ENCODE data around the gene PTF1A.
A peak's percentile ranks its signal among the peaks of the same experiment; 100 is the strongest.

PTF1A gene

DNA sequence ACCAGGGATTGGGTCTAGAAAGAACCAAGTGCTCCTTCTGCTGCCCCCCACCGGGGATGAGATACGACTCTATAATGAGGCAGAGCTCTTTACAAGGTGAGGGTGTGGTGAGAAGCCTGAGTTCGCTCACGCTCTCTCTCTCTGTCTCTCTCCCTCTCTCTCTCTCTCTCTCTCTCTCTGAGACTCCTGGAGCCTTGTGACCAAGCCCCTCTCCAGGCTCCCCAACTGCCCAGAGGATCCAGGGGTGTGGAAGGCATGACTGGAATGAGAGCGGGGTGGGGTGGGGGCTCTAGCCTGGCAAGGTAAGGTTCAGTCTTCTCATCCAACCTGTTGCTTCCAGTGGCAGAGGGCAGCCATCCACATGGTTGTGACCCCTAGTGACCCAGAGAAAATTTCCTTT is 3.1 kb upstream of the PTF1A start:
- no peak for DNase-seq

DNA sequence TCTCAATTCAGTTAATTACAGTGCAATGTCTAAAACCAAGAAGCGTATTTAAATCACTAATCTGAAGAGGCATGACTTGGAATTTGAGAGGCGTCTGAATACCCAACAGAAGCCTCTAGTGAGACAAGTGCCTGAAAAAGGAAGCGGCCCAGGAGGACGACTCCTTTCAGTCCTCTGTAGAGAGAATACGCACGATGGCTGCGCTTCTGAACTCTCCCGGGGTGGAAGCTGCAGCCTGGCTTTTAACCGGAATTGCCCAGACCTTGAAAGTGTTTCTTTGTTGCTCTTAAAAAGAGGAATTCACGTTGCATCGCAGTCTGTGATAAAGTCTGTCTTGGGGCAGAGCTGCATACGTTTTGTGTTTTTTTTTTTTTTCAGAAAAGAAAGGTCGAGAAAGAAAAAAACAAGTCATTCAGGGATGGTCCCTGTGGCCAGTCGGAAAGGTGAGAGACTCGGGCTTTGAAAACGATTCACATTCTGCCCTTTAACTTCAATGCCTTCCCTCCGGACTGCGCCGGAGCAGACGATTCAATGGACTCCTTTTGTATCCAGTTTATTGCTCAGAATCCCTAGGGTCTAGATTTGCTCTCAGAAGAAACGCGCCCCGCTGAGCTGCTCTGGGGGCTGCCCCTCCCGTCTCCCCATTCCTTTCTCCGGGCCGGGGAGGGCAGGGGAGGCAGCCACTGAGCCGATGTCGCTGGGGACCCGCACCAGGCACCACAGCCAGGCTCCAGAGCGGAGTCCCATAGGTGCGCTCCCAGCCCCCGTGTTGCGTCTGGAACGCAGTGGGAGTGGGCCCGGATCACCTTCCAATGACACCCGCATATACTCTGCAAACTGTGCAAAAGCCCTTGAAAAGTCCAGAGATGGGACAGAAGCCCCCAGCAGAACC is 994 bp upstream of the PTF1A start:
- DNase-seq, result no peak

DNA sequence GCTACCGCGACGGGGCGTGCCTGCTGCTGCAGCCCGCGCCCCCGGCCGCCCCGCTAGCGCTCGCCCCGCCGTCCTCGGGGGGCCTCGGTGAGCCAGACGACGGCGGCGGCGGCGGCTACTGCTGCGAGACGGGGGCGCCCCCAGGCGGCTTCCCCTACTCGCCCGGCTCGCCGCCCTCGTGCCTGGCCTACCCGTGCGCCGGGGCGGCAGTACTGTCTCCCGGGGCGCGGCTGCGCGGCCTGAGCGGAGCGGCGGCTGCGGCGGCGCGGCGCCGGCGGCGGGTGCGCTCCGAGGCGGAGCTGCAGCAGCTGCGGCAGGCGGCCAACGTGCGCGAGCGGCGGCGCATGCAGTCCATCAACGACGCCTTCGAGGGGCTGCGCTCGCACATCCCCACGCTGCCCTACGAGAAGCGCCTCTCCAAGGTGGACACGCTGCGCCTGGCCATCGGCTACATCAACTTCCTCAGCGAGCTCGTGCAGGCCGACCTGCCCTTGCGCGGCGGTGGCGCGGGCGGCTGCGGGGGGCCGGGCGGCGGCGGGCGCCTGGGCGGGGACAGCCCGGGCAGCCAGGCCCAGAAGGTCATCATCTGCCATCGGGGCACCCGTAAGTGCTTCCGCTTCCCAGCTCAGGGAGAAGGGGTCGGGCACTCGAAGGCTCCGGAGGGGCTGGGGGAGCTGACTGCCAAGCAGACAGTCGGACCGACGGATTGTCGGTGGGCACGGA is 761 bp downstream of the PTF1A start:
- no peak for DNase-seq

DNA sequence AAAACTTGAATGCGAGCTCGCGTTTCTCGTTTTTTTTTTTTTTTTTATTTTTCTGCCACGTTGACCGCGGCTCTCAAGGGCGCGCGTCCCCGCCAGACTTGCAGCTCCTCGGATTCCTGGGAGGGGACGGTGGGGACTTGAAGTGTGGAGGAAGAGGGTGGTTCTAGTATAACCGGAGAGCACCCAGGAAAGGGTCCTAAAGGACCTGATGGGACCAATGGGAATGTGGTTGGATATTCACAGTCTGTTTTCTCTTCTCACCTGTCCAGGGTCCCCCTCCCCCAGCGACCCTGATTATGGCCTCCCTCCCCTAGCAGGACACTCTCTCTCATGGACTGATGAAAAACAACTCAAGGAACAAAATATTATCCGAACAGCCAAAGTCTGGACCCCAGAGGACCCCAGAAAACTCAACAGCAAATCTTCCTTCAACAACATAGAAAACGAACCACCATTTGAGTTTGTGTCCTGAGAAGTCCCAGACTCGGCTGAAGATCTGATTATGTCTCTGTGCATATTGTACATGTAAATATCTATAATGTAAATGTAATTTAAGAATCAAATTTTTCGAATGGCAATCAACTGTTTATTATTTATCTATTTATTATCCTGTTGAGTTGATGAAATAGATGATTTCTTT is 1.4 kb downstream of the PTF1A start:
- no peak for DNase-seq

DNA sequence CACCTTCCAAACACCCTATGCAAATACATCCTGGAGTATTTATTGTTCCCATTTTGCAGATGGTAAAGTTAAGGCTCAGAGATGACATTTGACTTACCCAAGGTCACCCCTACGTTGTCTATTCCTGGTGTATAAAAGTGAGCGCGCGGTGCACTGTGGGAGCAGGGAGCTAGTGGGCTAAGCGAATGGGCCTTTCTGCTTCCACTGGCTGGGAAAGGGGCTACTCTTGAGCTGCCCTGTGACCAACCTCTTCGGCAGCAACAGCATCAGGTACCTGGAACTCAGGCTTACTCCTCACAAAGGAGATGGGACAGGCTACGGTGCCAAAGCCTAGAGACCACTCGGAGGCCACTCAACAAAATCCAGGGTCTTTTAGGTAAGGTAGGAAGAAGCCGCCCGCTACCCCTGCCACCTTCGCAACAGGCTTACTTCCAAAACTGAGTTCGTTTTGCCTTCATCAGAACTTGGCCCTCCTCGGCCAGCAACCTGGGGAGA is 2.4 kb downstream of the PTF1A start:
- no peak for DNase-seq

DNA sequence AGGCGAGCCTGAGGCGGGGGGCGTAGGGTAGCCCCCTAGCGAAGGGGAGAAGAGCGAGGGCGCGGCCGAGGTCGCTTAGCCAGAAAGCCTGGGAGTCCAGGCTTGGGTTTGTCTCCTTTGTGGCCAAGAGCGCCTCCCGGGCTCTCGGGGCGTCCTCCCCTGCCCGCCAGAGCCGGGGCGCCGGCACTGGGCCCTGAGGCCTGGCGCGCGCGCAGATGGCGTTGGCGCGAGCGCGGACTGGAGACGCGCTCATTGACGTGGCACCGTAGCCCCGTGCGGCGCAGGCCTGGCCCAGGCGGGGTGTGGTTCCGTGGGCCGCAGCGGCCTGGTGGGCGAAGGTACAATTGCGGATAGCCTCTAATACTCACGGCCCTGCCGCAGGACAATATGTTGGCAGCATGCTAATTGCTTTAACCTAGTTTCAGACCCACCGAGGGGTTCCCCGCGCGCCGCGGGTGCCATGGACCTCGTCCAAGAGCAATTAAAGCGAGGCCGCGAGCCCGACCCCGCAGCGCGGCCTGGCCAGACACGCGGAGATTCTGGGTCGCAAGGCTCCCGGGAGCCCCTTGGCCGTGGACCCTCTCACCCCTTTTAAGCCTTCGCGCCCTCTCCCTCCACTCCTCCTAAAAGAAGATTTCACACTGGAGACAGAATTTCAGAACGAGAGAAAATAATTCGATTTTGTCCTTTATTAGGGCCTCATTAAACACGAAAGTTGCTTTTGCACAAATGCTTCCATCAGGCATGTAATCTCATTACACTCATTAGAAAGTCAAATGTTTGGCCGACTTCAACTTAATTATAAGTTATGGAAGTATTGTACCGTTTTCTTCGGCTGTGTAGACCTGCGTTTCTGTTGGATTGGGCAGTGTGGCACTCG is 3.1 kb downstream of the PTF1A start:
- no peak for DNase-seq

DNA sequence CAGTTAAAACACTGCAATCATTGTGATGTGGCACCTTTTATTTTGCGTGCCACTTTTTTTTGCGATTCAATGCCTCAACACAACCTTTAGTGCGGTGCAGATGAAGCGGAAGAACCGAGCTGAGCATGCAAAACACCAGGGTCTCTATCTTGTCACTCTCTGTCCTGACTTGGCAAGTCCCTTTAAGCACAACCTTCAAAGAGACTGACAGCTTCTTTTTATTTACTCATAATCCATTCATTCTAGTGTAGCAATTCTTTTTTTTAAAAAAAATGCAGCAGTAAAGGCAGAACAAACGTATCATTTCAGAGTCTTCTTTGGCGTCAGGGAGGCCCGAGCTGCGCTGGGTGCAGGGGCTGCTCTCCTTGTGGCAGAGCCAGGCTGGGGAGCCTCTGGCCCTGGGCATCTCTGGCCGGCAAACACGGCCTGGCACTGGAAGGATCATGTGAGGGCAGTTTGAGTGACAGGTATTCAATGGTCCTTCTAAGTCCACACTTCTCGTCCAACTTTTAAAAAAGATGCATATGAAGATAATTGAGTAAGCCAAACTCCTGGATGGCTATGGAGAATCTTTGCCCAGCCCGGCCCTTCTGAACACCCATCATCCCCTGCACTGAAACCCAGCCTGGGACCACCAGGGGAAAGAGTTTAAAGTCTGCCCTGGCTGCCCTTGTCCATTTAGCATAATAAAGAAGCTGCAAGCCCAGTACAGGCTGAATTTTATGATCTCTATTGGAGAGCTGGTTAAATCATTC is 3.9 kb downstream of the PTF1A start:
- no peak for DNase-seq

DNA sequence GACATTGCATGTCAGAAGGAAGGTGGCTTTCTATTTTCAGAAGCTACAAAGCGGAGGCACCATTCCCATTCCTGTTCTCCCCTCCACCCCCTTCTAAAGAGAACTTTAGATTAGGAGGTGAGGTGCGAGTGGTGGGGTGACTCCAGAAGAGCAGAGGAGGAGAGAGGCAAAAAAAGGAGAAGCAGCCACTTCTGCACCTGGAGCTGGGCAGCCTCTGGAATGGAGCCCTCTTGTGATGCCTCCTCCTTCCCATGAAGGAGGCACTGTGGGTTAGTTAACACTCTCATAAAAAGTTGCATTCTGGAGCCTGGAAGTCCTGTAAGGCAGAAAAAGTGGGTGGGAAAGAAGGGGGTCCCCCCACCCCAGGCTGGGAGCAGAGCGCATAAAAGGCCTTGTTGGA is 4.8 kb downstream of the PTF1A start:
- no peak for DNase-seq

DNA sequence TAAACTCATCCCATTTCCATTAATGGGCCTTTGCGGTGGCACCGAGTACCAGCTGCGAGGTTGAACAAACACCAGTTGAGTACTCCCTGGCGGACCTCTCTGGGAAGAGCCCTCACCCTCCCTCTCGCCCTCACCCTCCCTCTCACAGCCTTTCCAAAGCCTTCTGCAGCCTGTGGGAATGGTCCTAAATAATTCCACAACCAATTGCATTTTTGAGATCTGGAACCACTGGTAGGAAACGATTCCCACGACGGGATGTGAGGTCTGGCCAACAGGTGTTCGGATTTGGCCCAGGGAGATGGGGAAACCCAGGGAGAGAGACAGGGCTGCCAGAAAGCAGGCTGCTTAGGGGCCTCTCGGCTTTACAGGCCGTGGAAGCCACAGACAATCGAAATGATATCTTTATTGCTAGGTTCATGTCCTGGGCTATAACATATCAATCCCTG is 5.3 kb downstream of the PTF1A start:
- peak; percentile 55 to 79 for DNase-seq

DNA sequence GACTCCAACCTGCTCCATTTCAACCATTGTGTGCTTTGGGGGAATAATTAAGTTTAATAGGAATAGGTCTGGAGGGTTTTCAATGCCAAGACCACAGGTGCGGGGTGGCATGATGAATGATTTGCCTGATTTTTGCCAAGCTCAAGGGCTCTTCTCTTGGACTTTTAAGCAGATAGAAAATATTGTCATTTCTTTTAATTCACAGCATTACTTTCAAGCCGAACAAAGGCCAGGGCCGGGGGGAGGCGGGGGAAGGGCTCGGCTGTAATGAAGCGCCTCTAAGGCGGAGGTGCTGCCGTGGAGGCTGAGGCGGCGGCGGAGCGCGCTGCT is 6.5 kb downstream of the PTF1A start:
- no peak for DNase-seq

DNA sequence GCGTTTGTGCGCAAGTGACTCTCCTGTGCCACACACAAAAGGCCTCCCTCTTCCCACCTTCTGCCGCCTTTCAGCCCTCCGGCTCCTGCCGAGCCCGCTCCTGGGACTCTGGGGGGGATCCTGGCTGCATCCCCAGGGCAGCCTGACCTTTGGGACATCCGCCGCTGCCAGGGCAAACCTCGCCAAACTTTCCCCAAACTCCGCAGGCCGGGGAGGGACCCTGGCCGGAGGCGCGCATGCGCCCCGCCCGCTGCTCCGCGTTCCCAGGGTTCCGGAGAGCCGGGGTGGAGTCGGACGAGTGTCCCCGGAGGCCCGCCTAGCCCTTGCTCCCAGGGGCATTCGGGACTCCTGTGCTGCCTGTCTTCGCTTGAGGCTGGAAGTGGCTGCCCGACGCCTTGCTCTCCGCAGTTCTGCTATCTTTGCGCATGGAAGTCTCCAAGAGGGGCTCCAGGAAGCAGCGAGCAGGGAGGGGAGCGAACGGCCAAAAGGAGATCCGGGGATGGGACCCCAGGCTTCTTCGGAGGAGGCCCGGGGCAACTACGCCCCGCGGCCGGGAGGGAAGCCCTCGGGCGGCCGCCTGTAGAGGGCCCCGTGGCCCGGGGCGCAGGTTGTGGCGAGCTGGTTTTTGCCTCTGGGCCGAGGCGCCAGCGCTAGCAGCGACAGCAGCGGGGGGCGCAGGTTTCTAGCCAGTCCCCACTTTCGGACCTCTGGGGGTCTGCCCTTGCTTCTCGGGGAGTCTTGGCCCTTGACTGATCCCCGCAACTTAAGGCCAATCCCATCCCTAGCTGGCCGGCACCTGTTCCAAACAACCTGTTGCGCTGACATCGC is 7.0 kb downstream of the PTF1A start:
- no peak for DNase-seq

DNA sequence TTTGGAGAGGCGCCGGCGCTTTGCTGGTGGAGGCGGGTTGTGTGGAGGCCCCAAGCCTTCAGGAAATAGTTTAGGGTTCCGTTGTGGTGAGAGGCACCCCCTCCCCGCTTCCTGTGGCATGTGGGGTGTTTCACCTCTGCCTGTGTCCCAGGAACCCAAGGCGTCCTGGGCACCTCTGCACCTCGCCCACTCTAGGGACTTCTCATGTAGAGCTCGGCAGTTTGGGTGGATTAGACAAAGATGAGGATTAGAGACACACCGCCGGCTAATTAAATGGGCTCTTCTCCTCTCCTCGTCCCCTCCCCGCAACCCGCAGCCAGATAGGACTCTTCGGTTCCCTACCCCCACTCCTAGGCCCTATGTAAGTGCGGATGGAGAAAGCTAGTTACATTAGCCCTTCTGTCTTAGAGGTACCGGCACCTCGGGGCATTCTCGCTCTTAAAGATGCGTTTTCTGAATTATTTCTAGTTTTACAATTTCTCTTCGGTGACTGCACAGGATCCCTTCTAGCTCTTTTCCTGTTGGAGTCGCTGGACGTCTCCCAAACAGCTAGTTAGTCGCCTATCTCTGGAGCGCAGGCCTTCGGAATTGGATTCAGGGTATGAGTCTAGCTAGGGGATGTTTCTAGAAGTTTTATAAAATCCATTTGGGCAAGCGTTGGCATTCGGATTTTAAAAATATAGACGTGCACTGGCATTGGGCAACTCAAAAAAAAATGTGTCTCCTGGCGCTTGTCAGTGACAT is 7.8 kb downstream of the PTF1A start:
- no peak for DNase-seq

DNA sequence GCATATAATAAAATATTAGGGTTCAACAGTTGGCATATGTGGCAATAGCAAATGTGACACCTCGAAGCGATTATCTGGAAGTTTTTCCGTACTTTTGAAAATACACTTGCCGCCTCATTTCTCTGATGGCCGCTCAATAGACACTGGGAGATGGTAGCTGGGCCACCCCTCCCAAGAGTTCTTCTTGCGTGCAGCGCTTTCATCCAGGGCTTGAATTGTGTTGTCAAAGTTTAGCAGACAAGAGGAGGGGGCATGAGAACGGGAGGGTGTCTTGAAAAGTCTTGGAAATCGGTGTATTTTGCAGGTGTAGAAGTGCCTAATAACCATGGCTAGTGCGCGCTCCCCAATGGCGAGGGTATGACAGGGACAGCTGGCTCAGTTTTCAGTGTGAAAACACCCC is 8.5 kb downstream of the PTF1A start:
- DNase-seq, result no peak

DNA sequence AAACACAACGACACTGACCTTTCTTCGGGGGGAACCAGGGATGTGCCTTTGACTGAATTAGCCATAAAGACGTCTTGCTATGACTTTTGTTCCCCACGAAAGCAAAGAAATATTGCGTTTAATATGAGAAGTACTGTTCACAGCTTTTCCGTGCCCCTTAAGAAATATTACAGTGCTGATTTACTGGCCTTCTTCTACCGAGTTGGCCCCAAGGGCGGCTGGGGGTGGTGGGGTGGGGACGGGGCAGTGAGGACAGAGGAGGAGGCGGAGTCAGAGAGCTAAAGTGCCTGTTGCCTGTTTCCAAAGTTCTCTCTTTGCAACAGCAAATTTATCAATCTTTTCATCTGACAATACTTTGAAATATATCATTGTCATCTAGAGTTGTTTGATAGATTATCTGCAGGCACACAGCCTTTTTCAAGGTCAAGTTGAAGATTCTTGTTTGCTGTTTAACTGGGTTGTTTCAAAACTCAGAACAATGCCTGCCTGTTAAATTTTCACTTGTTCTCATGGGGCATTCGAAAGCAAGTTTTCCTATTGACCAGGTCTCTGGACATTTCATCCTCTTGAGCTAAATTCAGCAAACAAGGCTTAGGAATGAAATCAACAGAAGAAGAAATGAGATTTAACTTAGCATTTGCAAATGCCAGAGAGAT is 9.0 kb downstream of the PTF1A start:
- DNase-seq, result no peak

DNA sequence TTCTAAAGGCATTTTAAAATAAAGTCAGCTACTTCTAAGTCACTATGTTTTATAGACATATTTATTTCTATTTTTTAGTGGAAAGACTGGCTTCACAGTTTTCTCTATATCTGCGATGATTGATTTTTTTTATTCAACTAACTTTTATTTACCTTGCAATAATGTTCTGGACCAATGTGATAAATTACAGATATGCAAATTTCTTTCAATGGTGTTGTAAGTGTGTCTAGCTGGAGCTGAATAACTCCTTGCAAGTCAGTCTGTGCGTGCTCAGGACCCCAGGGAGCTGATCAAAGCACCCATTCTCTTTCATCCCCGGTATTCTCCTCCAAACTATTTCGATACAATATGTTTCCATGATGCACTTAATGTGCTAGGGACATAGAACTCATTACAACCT is 9.7 kb downstream of the PTF1A start:
- no peak for DNase-seq

DNA sequence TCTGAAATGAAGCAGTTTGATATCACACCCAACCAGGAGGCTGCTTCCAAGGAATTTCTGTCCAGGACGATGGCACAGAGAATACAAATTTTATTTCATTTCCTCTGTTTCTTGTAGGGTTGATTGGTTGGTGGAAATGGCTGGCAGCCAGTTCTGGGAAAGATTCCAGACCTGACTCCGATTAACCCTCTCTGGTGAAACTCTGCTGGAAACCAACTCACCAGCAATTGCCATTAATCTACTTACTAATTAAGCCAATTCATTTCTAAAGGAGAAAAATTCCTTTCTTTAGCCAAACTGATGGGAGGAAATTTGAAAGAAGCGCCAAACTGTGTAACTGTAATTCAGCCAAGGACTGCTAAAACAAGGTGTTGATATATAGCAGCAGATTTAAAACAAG is 10.7 kb downstream of the PTF1A start:
- no peak for DNase-seq

DNA sequence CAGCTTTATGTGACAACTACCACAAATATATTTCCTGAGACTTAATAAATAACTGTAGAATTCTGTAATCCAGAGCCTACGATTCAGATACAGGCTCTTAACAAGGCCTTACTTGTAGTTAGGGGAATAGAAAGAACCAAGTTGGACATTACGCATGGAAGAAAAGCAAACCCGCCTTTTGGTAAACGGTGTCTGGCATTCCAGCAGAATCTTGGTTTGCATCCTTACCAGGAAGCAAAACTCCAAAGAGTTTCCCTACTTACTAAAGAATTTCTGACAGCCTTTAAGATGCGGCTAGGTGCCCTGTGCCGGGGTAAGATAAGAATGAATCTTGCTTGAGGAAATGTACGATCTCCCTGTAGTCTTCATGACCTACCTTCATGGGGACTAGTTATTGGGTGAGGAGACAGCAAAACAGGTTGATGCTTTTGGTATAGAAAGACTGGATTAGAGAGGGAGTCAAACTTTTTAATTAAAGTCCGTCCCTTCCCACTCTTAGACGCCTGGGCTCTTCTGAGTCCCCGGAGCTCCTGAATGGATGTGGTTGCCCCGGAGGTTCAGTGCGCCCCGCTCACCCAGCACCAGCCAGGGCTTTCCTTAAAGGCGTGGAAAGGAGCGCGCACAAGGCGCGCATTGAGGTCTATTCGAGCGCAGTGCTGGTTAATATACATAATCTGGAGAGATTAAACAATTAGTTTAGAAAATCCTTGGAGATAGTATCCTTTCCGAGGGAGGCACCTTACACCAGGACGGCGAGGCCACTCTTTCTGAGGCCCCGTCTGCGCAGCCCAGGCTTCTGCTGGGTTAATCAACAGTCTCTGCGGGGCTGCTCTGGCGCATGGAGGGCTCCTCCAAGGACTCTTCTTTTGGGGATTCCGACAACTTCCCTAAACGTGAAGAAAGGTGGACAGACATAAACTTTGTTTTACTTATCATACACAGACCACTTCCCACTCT is 11.5 kb downstream of the PTF1A start:
- DNase-seq, result no peak

DNA sequence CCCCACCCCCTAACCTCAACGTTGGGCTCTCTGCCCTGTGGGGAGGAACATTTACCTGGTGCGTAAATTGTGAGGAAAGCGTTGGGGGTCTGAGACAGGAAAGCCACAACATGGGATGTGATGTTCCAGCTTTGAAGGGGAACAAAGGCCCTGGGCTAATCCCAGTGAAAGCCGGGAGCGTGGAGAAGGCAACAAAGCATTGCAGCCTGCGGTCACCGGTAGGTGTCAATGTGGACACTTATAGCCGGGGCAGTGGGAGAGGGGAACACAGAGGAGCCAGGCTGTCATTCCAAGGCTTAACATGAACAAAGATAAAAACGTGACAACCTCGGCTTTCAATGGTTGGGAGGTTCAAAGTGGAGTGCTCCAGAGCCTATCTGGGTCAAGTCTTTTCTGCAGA is 12.7 kb downstream of the PTF1A start:
- no peak for DNase-seq

Data from NCI-H187 (cell line).